Thyroid gland (tissue), 4 donors: ENCODE measurements around the gene DMD. TPM values are rescaled to one million over a fixed set of nuclear protein-coding genes. Genes with fewer than 3 reads are reported as not detected.
"Not testable (repeated sequence)": the region's sequence is repeated elsewhere in the genome, so short reads cannot be mapped to it uniquely, and the experiment has no call there.

Source experiments
- DNase-seq, 2 donors: peaks; one replicate each; pipeline ENCODE4 v3.0.0-alpha.2; 2019
- H3K27ac ChIP-seq, 3 donors: fragments of 200-600 bp; sonication (generic); 1 replicate in 2 of 3; 2 replicates in 1 of 3; pipeline ENCODE4 v1.5.1; 2016 to 2019; ENCODE audit warnings: mild to moderate bottlenecking in 1 of 3, moderate library complexity in 1 of 3
- H3K27me3 ChIP-seq: fragments of 200-600 bp; sonication (generic); one replicate; pipeline ENCODE4 v1.5.1; 2019
- H3K36me3 ChIP-seq, 2 donors: fragments of 200-600 bp; sonication (generic); one replicate each; pipeline ENCODE4 v1.5.1; 2016 to 2019
- H3K4me1 ChIP-seq, 2 donors: fragments of 200-600 bp; sonication (generic); one replicate each; pipeline ENCODE4 v1.5.1; 2017 to 2019
- H3K4me3 ChIP-seq, 3 donors: fragments of 200-600 bp; sonication (generic); replicated peaks in 1 of 3; 1 replicate in 2 of 3; 2 replicates in 1 of 3; pipeline ENCODE4 v1.5.1; 2016; ENCODE audit warnings: mild to moderate bottlenecking in 1 of 3
- H3K9me3 ChIP-seq: fragments of 200-600 bp; sonication (generic); one replicate; pipeline ENCODE4 v1.5.1; 2017
- CTCF ChIP-seq, 6 experiments: fragments of 200-600 bp in 3 of 6; fragments of 450-650 bp in 3 of 6; sonication (generic) in 3 of 6; IDR thresholded peaks; one replicate each; pipeline ENCODE4 v1.5.1; 2016 to 2019; ENCODE audit warnings: antibody characterized with exemption in 6 of 6, mild to moderate bottlenecking in 2 of 6, inconsistent platforms in 1 of 6, moderate library complexity in 1 of 6
- POLR2A ChIP-seq, 2 donors: fragments of 450-650 bp; IDR thresholded peaks; one replicate each; pipeline ENCODE4 v1.6.1; 2017; ENCODE audit warnings: antibody characterized with exemption in 2 of 2, mild to moderate bottlenecking in 2 of 2, moderate library complexity in 1 of 2
- WGBS, 2 donors: methylation state at CpG; one replicate each; pipeline ENCODE4 v1.1.5; 2017; 5-methylcytosine and 5-hydroxymethylcytosine counted together
- intact Hi-C: fragments of 100-400 bp; cut with DNase I; formaldehyde crosslinking; loops from one replicate; pipeline ENCODE4 v1.15.1; 2023
- total RNA-seq, 4 donors: library from RNA; depleted of rRNA; stranded (reverse); fragments of >200 nt; gene quantifications; one replicate each; pipeline ENCODE4 v1.2.3, GENCODE V29; 2016

Gene DMD
- total RNA-seq, 4 donors from 2014 or later, result 16.5 to 24.0 (median 21.7) TPM

DNA sequence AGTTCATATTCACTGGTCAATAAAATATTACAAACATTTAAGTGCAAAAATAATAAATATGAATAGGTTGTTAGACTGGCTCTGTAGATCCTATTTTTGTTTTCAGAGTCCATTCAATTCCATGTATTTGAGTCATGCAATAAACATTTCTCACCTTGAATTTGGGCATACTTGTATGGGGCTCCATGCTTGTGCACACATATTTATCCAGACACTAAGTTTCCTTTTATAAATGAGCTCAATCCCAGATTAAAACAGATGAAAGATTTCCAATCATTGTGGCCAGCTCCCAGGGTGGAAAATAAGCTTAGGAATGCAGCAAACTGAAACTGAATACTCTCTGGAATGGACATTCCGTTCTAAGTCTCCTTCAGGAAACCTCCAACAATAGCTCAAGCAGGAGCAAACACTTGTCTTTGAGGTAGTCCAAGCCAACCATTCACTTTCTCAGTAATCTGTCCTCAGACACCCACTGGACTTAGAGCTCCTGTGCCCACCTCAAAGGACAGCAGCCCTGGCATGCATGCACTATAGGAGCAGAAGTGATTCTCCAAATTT, 16.4 kb downstream of the DMD start:
- no peaks in the 10 kb centered on the region for H3K4me1 ChIP-seq
- no peak for DNase-seq
- H3K9me3 ChIP-seq, result no peaks in the 10 kb centered on the region
- WGBS, 2 donors, result 31 to 57% methylated on average over 1 of the region's 1 CpG
- no peaks in the 10 kb centered on the region for H3K36me3 ChIP-seq
- TF ChIP-seq CTCF (IDR thresholded peaks at IDR 0.05) (no peak), POLR2A (IDR thresholded peaks at IDR 0.05) (no peak)
- H3K27me3 ChIP-seq, result no peaks in the 10 kb centered on the region
- no peak overlapping the region for H3K27ac ChIP-seq
- intact Hi-C loops, result no loop called here
- no peak overlapping the region for H3K4me3 ChIP-seq

GRCh38 chrX:33194289-33194688, 17.1 kb downstream of the DMD start:
- Histone ChIP-seq H3K36me3 (no peaks in the 10 kb centered on the region), H3K9me3 (no peaks in the 10 kb centered on the region), H3K4me3 (no peak overlapping the region), H3K27ac (no peak overlapping the region), H3K4me1 (no peaks in the 10 kb centered on the region), H3K27me3 (no peaks in the 10 kb centered on the region)
- WGBS, 2 donors, result 98% methylated on average over 2 of the region's 2 CpGs
- intact Hi-C loops, result no loop called here
- no peak for TF ChIP-seq POLR2A (IDR thresholded peaks at IDR 0.05)
- no peak for DNase-seq

DNA sequence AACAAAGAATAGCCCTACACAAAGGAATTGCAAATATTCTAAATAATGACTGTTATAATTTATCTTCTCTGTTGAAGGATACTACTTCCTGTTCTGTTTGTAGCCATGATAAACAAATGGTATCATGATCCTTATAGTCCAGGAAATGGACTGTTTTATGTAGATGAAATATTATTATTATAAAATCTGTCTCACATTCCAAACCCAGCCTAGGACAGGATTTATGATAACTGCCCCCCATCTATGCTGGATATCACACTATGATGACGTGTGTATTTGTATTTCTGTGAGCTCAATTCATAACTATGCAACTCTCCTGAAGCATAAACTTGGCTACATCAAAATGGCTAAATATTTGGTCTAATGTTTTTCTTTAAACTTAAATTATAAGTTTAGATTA, 21.3 kb downstream of the DMD start:
- H3K4me3 ChIP-seq, result no peak overlapping the region
- no peak for TF ChIP-seq POLR2A (IDR thresholded peaks at IDR 0.05)
- no peak for TF ChIP-seq CTCF (IDR thresholded peaks at IDR 0.05)
- no peaks in the 10 kb centered on the region for H3K4me1 ChIP-seq
- no peaks in the 10 kb centered on the region for H3K9me3 ChIP-seq
- no peaks in the 10 kb centered on the region for H3K27me3 ChIP-seq
- H3K27ac ChIP-seq, result no peak overlapping the region
- no peak for DNase-seq
- H3K36me3 ChIP-seq, result no peaks in the 10 kb centered on the region
- intact Hi-C loops, result no loop called here
- WGBS, 2 donors, result 65% methylated on average over 1 of the region's 1 CpG

GRCh38 chrX:33188881-33189280, 22.5 kb downstream of the DMD start:
- intact Hi-C loops, result no loop called here
- Histone ChIP-seq H3K4me3 (no peak overlapping the region), H3K9me3 (no peaks in the 10 kb centered on the region), H3K36me3 (no peaks in the 10 kb centered on the region), H3K27ac (no peak overlapping the region), H3K4me1 (no peaks in the 10 kb centered on the region), H3K27me3 (no peaks in the 10 kb centered on the region)
- TF ChIP-seq POLR2A (IDR thresholded peaks at IDR 0.05) (no peak), CTCF (IDR thresholded peaks at IDR 0.05) (no peak)
- DNase-seq, result no peak

GRCh38 chrX:33188286-33188685, 23.1 kb downstream of the DMD start:
- no peak for DNase-seq
- WGBS, 2 donors, result 33 to 41% methylated on average over 3 of the region's 3 CpGs
- TF ChIP-seq CTCF (IDR thresholded peaks at IDR 0.05) (no peak), POLR2A (IDR thresholded peaks at IDR 0.05) (no peak)
- no peaks in the 10 kb centered on the region for H3K4me1 ChIP-seq
- H3K36me3 ChIP-seq, result no peaks in the 10 kb centered on the region
- H3K4me3 ChIP-seq, result no peak overlapping the region
- intact Hi-C loops, result no loop called here
- H3K9me3 ChIP-seq, result no peaks in the 10 kb centered on the region
- no peak overlapping the region for H3K27ac ChIP-seq
- H3K27me3 ChIP-seq, result no peaks in the 10 kb centered on the region

DNA sequence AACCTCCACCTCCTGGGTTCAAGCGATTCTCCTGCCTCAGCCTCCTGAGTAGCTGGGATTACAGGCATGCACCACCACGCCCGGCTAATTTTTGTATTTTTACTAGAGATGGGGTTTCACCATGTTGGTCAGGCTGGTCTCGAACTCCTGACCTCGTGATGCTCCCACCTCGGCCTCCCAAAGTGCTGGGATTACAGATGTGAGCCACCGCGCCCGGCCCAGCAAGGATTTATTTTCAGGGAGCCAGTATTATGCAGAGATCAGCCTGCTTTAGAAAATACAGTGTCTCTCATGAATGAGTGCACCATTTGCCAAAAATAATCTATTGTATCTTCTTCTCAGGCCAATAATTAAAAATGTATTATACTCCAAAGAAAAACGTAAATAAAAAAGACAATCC, 26.5 kb downstream of the DMD start:
- 92 to 95% methylated on average over 10 of the region's 10 CpGs for WGBS, 2 donors
- H3K27ac ChIP-seq, intact Hi-C loops, H3K4me3 ChIP-seq, H3K9me3 ChIP-seq, H3K27me3 ChIP-seq, DNase-seq, H3K36me3 ChIP-seq, H3K4me1 ChIP-seq: not testable (repeated sequence)
